Activated CD4-positive, alpha-beta T cell treated with anti-CD3 and anti-CD28 coated beads, Interleukin-2, Interleukin-6, amounts not matched to agents 100 ng/mL and 50 ng/mL, durations not matched to agents 16 hours and 8 hours (primary cell): Measurements from ENCODE around the gene FRMD4A.
"Not testable (repeated sequence)": the region's sequence is repeated elsewhere in the genome, so short reads cannot be mapped to it uniquely, and the experiment has no call there.

Experiments used
- DNase-seq: peaks from one replicate; pipeline ENCODE4 v3.0.0-alpha.2; 2020

Gene FRMD4A

GRCh38 chr10:13797164-13797563, 533.6 kb downstream of the FRMD4A start:
- no peak for DNase-seq

GRCh38 chr10:13795653-13796555, 534.8 kb downstream of the FRMD4A start:
- no peak for DNase-seq

- no peak for DNase-seq
These were observed 535.6 kb downstream of the FRMD4A start for GRCh38 chr10:13794992-13795612.

DNA sequence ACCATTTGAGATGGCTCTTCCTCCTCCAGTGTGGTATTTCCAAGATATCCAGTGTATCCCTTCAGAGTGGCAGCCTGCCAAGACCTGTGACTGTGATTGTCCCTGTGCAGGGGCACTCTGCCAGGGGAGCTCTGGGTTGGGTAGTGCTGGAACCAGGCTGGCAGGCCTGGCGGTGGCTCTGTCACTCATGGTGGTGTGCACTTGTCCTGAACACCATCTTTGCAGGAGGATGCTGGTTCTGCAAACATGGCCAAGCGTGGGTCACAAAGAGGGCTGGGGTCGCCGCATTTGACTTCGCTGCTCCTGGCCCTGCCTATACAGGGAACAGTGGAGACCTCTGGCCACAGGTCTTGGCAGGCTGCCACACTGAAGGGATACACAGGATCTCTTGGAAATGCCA, 538.7 kb downstream of the FRMD4A start:
- DNase-seq, result no peak

DNA sequence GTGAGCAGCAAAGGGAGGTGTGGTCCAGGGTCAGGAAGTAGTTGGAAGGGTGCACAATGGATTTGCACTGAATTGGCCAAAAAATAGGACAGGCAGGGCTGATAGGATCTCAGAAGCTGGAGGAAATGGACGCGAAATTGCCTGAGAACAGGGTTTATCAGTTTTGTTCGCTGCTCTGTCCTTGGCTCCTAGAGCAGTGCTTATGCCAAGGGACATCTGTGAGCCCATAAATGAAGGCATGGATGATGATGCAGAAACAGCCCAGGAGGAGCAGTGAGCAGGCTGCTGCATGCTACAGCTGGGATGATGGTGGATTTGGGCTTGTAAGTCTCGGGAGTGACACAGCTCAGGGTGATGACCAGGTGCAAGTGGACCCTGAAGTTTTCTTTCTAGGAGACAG, 539.2 kb downstream of the FRMD4A start:
- no peak for DNase-seq

GRCh38 chr10:13790196-13790595, 540.5 kb downstream of the FRMD4A start:
- no peak for DNase-seq

GRCh38 chr10:13789448-13789829, 541.3 kb downstream of the FRMD4A start:
- DNase-seq, result no peak

GRCh38 chr10:13788711-13789447, 541.8 kb downstream of the FRMD4A start:
- DNase-seq, result no peak

- no peak for DNase-seq
These were observed 542.5 kb downstream of the FRMD4A start for GRCh38 chr10:13788320-13788600.

GRCh38 chr10:13787015-13787421, 543.7 kb downstream of the FRMD4A start:
- peak; percentile 88 for DNase-seq

DNA sequence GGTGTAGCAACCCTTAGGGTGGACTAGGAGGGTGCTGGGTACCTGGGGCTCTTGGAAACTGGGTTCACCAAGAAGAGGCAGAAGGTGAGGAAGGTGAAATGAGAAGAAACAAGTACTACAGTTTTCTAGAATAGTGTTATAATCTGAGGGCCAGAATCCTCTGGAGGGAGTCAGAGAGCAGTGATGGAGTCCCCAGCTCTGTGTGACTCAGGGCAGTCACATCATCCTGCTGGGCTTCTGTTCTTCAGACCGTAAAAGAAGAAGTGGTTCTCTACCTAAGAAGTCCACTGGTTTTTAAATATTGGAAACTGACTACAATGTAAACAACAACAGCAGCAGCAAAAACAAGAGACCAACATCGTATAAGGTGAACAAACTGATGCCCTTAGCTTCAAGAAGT, 546.7 kb downstream of the FRMD4A start:
- DNase-seq, result peak; percentile 17

DNA sequence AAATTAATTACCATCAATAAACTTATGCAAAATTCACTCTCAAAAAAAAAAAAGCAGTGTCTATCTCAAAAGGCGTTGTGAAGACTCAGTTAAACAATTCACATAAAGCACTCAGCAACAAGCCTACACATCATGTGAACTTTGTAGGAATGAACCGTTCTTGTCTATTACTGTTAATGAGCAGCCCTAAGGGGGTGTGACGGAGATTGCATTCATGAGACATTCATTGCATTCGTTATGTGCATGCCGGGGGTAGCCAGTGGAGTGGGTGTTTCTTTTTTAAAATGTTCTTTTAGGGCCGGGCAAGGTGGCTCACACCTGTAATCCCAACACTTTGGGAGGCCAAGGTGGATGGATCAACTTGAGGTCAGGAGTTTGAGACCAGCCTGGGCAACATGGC, 551.0 kb downstream of the FRMD4A start:
- DNase-seq, result no peak

DNA sequence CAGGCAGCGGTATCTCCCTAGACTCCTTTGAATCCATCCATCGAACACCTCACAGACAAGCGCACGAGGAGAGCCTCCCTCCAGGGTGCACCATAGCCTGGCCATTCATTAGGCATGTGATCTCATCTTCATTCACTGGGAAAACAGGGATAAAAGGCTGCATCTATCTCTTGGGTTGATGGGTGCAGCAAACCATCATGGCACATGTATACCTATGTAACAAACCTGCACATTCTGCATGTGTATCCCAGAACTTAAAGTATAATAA, 552.1 kb downstream of the FRMD4A start:
- DNase-seq, result not testable (repeated sequence)

DNA sequence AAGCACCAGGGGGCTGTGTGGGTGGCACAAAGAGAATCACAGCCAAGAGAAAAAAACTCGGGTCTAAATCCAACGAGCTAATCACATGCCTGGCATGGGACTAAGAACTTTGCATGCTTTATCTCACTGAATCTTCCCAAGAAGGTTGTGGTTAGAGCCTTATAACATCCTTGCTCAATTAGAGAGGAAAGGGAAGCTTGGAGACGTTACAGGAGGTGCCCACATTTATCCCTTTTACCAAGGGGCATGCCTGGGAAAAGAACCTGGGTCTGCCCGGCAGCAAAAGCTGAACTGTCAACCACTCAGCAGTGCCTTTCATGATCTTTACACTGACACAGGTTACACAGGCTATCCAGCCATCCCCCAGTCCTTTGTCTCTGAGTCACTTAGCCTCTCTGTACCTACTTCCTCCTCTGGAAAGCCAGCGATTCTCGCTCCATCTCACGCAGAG, 553.8 kb downstream of the FRMD4A start:
- no peak for DNase-seq

DNA sequence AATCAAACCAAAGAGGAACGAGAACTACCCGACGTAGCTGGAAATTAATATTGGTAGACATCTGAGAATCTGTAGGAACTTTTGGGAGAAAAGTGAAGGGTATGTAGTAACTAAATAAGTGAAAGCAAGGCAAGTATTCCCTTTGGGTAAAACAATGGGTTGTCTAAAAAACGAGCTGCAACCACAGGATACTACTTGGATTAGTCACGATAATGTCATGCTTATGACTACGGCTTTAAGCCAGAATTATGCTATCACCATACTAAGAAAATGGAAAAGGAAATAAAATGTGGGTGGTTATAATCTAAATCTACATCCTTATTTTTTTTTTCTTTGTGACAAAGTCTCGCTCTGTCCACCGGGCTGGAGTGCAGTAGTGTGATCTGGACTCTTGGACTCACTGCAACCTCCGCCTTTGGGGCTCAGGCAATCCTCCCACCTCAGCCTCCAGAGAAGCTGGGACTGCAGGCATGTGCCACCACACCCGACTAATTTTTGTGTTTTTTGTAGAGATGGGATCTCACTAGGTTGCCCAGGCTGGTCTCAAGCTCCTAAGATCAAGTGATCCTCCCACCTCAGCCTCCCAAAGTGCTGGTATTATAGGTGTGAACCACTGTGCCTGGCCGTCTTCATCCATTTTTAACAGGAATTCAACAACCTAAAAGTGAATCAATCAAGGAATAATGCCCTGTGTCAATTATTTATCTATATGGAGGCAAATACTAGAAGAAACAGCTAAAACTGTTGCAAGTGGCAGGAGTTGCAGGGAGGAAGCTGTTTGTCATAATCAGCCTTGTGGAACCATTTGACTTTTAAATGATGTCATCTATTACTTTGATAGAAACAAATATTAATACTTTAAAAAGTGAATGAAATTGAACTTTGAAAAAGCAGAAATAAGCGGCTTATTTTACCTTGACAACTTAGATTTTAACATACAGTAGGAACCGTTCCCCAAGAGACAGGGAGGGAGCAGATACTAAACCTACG, 554.6 kb downstream of the FRMD4A start:
- no peak for DNase-seq

- DNase-seq, result no peak
These were observed 556.3 kb downstream of the FRMD4A start for GRCh38 chr10:13774303-13774893.

- no peak for DNase-seq
These were observed 557.1 kb downstream of the FRMD4A start for GRCh38 chr10:13773496-13774170.

GRCh38 chr10:13773043-13773442, 557.7 kb downstream of the FRMD4A start:
- no peak for DNase-seq

- no peak for DNase-seq
These were observed 558.7 kb downstream of the FRMD4A start for GRCh38 chr10:13771992-13772391.

DNA sequence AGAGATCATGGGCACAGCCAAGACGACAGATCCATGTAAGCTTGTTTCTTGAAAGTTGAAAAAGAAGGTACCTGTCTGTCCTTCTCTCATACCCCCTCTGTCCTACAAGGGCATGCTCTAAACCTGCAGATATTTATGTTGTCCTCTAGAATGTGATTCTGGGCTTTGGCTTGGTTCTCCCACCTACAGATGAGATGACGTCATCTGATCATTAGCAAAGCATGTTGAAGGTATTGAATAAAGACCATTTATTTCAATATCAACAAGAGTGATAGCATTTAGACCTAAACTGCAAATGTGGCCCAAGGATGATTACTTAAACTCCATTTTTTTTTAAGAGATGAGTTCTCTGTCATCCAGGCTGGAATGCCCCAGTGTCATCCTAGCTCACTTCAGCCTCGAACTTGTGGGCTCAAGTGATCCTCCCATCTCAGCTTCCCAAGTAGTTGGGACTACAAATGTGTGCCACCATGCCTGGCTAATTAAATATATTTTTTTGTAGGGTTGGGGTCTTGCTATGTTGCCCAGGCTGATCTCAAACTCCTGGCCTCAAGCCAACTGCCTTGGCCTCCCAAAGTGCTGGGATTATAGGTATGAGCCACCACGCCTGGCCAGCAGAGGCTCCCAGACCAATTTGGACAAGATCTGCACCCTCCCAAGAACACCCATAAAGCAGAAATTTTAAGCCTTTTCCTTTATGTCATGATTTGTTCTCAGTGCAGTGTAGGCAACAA, 559.8 kb downstream of the FRMD4A start:
- no peak for DNase-seq

DNA sequence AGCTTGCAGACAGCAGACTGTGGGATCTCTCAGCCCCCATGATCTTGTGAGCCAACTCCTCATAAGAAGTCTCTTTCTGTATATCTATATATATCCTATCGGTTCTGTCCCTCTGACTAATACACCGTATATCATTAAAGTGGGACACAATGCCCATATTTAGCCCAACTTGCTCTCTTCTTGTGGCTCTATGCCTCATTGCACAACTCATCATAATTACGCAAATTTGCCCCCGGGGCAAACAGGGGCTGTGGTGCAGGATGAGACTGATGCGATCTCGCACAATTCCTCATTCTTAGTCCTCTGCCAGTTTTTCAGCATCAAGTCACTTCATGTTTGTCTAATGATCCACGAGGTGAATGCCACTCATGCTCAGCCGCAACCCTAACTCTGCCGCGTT, 560.8 kb downstream of the FRMD4A start:
- no peak for DNase-seq
